ENCODE measurements around the gene AMPH.
"Not testable (repeated sequence)": the region's sequence is repeated elsewhere in the genome, so short reads cannot be mapped to it uniquely, and the experiment has no call there.

GRCh38 chr7:38358273-38358831, 272.8 kb downstream of the AMPH start:
- not testable (repeated sequence) for TF ChIP-seq CTCF, POLR2AphosphoS5 (IDR thresholded peaks at IDR 0.05)

Measured in gastroesophageal sphincter (tissue), 3 donors.